ENCODE results near the gene ZNF354C. TPM values are rescaled to one million over a fixed set of nuclear protein-coding genes. Genes with fewer than 3 reads are reported as not detected.

ZNF354C gene
- total RNA-seq, 1 donor from 2014 or later: 7.1 TPM

DNA sequence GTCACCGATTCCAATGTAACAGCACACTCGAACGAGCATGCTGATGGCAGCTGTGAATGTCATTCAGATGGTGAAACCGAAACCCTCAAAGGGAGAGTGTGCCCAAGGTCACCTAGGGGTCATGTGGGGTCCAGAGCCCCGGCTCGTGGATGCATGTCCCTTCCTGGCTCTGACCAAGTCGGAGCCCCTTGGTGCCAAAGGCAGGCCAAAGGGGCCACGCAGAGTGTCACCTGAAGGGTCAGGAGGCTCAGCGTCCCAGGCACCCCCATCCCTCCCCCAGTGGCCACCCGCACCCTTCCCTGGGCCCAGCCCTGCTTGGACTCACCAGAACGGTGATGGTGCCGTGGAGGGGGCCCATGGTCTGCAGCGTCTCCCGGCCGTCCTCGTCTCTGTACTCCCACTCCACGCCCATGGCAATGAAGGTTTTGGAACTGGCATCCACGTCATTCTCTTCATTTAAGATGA lies 69.5 kb downstream of the ZNF354C start:
- no peaks in the 10 kb centered on the region for H3K4me1 Mint-ChIP-seq

DNA sequence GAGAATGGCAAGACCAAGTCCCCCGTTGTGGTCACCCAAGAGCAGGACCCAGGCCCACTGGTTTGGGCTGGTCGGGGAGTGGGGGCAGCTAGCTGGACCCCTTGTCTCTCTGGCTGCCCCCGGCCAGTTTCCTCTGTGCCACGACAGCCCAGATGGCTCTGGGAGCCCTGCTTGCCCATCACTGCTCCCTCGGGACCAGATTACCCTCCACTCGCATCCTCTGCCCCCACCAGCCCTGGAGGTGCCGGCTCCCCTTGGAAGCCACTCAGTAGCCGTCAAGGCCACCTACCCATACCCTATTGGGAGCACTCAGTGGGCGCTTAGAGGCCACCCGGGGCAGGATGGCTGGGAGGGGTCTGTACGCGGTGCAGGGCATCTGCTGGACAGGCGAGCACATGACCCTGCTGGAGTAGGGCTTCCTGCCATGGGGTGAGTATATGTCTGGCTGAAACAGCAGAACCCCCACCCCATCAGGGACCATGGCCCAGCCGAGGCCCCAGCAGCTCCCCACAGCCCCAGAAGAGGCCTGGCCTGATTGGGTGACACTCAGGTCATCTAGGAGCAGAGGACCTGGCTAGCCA lies 70.0 kb downstream of the ZNF354C start:
- ChIA-PET CTCF (no interaction called here), POLR2A (no interaction called here)
- no peak for ATAC-seq (ENCODE audit: low read depth)
- H3K4me3 Mint-ChIP-seq: no peak overlapping the region
- intact Hi-C loops (cut with micrococcal nuclease): no loop called here
- no peak overlapping the region for H3K27ac Mint-ChIP-seq
- H3K36me3 Mint-ChIP-seq (ENCODE audit: low read depth): no peaks in the 10 kb centered on the region
- no peaks in the 10 kb centered on the region for H3K9me3 Mint-ChIP-seq
- DNase-seq: no peak
- H3K4me1 Mint-ChIP-seq: no peaks in the 10 kb centered on the region
- TF ChIP-seq, protein P1, sequence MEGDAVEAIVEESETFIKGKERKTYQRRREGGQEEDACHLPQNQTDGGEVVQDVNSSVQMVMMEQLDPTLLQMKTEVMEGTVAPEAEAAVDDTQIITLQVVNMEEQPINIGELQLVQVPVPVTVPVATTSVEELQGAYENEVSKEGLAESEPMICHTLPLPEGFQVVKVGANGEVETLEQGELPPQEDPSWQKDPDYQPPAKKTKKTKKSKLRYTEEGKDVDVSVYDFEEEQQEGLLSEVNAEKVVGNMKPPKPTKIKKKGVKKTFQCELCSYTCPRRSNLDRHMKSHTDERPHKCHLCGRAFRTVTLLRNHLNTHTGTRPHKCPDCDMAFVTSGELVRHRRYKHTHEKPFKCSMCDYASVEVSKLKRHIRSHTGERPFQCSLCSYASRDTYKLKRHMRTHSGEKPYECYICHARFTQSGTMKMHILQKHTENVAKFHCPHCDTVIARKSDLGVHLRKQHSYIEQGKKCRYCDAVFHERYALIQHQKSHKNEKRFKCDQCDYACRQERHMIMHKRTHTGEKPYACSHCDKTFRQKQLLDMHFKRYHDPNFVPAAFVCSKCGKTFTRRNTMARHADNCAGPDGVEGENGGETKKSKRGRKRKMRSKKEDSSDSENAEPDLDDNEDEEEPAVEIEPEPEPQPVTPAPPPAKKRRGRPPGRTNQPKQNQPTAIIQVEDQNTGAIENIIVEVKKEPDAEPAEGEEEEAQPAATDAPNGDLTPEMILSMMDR (IDR thresholded peaks at IDR 0.05): no peak
- no peaks in the 10 kb centered on the region for H3K27me3 Mint-ChIP-seq

More for the DNA sequence above, 69.5 kb downstream of the ZNF354C start:
- Mint-ChIP-seq H3K27me3 (no peaks in the 10 kb centered on the region), H3K27ac (no peak overlapping the region), H3K4me3 (no peak overlapping the region), H3K9me3 (no peaks in the 10 kb centered on the region), H3K36me3 (ENCODE audit: low read depth) (no peaks in the 10 kb centered on the region)
- DNase-seq (no peak), ATAC-seq (ENCODE audit: low read depth) (no peak)
- CTCF ChIA-PET: no interaction called here
- POLR2A ChIA-PET: no interaction called here
- intact Hi-C loops (cut with micrococcal nuclease): no loop called here
- TF ChIP-seq, protein P1 (IDR thresholded peaks at IDR 0.05): no peak

DNA sequence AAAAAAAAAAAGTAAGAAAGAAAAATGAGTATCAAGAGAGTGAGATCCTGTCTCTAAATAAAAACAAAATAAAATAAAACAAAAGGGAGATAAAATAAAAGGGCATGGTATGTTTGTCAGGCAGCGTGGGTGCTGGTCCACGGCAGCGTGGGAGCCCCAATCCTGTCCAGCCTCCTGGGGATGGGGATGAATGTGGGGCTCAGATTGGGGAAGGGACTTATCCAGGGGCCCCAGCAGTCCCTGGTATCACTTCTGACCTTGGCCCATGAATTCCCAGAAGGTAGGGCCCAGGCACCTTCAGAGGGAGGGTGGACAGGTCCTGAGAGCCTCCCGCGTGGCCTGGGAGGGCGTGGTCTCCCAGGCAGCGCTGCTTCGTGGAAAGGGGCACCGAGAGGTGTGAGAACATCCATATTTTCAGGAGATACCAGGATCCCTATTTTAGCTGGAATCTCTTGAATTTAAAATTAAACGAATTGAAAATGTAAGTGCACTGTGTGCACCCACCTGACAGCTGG lies 71.2 kb downstream of the ZNF354C start:
- TF ChIP-seq, protein P1 (IDR thresholded peaks at IDR 0.05): no peak
- ATAC-seq (ENCODE audit: low read depth): no peak
- Mint-ChIP-seq H3K27me3 (no peaks in the 10 kb centered on the region), H3K27ac (no peak overlapping the region), H3K4me1 (no peaks in the 10 kb centered on the region), H3K36me3 (ENCODE audit: low read depth) (no peaks in the 10 kb centered on the region), H3K4me3 (no peak overlapping the region), H3K9me3 (no peaks in the 10 kb centered on the region)
- POLR2A ChIA-PET: no interaction called here
- no peak for DNase-seq
- intact Hi-C loops (cut with micrococcal nuclease): no loop called here
- CTCF ChIA-PET: no interaction called here

DNA sequence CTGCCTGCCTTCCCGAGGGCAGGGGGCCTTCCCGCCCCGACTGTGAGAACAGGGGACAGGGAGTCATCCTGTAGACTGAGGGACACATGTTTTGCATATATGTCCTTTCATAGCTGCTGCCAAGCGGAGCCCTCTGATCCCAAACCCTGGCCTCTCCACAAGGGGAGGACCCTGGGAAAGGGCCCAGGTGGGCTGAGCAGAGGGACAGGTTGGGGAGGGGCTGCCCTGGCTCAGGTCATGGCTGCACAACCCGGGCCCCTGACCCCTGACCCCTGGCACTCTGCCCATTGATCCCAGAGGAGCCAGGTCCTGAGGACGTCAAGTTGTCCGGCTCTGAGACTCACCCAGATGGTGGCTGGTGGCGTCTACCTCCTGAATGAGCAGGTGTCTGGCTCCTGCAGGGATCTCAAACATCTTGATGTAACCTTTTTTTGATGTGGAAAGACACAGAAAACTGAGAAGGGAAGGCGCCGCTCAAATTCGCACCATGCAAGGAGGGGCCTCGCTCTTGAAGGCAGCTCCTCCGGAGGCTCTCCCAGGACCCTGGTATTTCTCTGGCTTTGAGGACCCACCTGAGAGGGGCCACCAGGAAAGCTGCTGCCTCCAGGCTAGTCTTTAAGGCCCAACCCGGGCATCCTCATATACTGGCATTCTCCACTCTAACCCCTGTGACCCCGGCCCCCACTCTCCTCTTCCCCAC lies 71.9 kb downstream of the ZNF354C start:
- Mint-ChIP-seq H3K27ac (no peak overlapping the region), H3K4me3 (no peak overlapping the region), H3K9me3 (no peaks in the 10 kb centered on the region), H3K4me1 (no peaks in the 10 kb centered on the region), H3K27me3 (no peaks in the 10 kb centered on the region), H3K36me3 (ENCODE audit: low read depth) (no peaks in the 10 kb centered on the region)
- TF ChIP-seq, protein P1 (IDR thresholded peaks at IDR 0.05): no peak
- intact Hi-C loops (cut with micrococcal nuclease): no loop called here
- POLR2A ChIA-PET: no interaction called here
- CTCF ChIA-PET: no interaction called here
- no peak for DNase-seq
- ATAC-seq (ENCODE audit: low read depth): no peak

DNA sequence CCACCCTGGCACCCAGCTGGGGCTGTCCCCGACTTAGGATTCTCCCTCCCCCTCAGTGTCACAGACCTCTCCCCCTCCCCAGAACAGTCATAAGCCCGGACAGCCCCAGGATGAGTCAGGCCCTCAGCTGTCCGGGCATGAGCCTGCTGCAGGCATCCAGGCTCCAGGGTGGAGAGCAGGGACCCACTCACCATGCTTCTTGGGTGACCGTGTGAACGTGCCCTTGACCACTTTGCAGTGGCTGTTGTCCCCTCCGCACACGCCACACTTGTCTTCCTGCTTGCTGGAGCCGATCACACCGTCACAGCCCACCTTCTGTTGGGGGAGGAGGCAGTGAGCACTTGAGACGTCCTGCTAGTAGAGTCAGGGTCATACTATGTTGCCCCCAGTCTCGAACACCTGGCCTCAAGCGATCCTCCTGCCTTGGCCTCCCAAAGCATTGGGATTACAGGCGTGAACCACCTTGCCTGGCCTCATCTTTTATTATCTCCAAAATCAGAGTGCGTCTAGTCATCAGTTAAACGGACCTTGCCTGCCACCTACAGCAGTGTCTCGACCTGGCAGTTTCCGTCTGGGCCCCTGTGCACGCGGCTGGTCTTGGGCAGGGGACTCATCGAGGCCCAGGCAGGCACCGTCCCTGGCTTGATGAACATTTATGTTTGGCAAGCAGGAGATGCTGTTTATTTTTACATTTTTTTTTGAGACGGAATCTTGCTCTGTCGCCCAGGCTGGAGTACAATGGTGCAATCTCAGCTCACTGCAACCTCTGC lies 72.6 kb downstream of the ZNF354C start:
- POLR2A ChIA-PET: no interaction called here
- DNase-seq: no peak
- ATAC-seq (ENCODE audit: low read depth): no peak
- Mint-ChIP-seq H3K27ac (no peak overlapping the region), H3K9me3 (no peaks in the 10 kb centered on the region), H3K4me1 (no peaks in the 10 kb centered on the region), H3K4me3 (no peak overlapping the region), H3K27me3 (no peaks in the 10 kb centered on the region), H3K36me3 (ENCODE audit: low read depth) (no peaks in the 10 kb centered on the region)
- intact Hi-C loops (cut with micrococcal nuclease): no loop called here
- CTCF ChIA-PET: no interaction called here
- TF ChIP-seq, protein P1 (IDR thresholded peaks at IDR 0.05): no peak
